HG02852 (cell line): ENCODE results near the gene CCHCR1.
"Not testable (repeated sequence)": the region's sequence is repeated elsewhere in the genome, so short reads cannot be mapped to it uniquely, and the experiment has no call there.

Experiments used
- ATAC-seq: cut with Tn5 transposase; IDR thresholded peaks from one replicate; pipeline ENCODE4 v1.9.1; 2021; ENCODE audit warnings: mild to moderate bottlenecking, moderate library complexity; ENCODE audit not compliant: unreplicated experiment

CCHCR1 gene

DNA sequence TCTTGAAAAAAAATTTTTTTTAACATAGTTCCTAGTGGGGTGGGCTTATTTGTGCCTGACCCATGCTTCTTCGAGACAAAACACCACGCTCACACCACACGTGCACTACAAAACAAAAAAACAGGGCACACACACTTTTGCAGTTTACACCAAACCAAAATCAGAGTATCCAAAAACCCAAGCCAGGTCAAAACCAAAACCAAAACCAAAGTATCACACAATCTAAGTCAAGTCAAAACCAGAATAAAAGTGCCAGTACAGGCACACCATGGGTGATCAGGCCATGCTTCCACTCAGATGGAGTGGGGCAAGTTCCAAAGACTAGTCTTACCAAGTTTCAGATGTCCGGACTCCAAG is 28.1 kb upstream of the CCHCR1 start:
- ATAC-seq: not testable (repeated sequence)

DNA sequence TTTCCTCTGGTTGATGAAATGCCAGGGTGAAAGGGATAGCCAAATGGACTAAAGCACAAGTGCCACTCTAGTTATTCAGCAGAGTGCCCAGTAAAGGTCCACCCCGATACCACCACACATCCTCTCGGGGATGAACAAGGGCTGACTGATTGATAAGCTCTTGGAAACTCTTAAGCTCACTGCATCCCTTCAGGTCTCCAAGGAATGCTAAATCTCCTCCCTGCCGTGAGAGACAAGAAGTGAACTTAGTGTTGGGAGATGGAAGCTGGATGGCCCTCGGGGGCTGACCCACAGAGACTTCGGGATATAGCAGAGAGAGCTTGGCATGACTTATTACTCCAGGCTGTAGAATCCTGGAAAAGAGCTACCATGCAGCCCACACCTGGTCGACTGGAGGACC is 26.3 kb upstream of the CCHCR1 start:
- ATAC-seq: not testable (repeated sequence)

DNA sequence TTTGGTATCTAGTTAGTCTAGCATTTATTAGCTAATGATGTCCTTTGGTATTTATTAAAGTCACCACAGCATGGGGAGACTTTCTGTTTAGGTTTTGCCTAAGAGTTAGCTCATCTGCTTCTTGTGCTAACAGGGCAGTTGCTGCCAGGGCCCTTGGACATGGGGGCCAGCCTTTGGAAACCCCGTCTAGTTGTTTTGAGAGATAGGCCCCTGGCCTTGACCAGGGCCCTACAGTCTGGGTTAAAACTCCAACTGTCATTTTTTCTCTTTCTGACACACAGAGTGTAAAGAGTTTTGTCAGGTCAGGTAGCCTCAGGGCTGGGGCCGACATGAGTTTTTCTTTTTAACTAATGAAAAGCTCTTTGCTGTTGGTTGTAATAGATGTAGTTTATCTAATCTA is 25.7 kb upstream of the CCHCR1 start:
- ATAC-seq: not testable (repeated sequence)

DNA sequence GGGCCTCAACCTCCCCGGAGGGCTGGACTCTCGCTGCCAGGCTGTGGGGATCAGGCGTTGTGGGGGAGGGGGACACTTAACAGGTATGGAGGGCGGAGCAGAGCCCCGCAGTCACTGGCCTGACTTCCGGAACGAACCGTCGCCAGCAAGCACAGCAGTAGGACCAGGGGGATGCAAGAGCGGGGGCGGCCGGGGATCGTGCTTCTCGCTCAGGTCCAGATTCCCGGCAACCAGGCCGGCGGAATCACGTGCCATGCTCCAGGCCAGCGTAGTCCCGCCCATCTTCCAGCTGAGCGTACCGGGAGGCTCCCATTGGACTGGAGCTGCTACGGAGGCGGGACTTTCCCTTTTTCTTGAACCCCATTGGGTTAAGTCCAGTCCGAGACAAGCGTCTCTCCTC is 22.9 kb upstream of the CCHCR1 start:
- no peak for ATAC-seq

DNA sequence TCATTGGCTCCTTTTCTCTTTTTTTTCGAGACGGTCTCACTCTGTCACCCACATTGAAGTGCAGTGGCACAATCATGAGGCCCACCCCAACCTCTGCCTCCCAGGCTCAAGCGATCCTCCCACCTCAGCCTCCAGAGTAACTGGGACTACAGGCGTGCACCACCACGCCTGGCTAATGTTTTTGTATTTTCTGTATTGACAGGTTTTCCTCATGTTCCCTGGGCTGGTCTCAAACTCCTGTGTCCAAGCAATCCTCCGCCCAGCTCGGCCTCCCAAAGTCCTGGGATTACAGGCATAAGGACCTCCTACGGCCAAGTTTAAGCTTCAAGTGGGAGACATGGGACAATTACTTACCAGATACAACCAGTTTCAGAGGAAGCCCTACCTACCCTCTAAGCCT is 22.3 kb upstream of the CCHCR1 start:
- no peak for ATAC-seq

DNA sequence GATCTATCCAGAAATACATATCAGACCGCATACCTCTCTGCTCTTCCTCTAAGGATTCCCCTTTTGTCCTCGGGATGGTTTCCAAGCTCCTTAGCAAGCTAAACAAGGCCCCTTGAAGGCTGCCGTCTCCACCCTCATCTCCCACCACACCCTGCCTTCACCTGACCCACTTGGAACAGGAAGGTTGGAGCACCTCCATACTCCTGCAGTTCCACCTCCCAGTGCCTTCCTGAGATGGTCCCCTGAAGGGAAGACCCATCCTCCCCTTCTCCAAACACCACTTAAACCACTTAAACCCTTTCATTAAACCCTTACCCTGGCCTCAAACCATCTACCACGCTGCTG is 21.4 kb upstream of the CCHCR1 start:
- ATAC-seq: no peak

DNA sequence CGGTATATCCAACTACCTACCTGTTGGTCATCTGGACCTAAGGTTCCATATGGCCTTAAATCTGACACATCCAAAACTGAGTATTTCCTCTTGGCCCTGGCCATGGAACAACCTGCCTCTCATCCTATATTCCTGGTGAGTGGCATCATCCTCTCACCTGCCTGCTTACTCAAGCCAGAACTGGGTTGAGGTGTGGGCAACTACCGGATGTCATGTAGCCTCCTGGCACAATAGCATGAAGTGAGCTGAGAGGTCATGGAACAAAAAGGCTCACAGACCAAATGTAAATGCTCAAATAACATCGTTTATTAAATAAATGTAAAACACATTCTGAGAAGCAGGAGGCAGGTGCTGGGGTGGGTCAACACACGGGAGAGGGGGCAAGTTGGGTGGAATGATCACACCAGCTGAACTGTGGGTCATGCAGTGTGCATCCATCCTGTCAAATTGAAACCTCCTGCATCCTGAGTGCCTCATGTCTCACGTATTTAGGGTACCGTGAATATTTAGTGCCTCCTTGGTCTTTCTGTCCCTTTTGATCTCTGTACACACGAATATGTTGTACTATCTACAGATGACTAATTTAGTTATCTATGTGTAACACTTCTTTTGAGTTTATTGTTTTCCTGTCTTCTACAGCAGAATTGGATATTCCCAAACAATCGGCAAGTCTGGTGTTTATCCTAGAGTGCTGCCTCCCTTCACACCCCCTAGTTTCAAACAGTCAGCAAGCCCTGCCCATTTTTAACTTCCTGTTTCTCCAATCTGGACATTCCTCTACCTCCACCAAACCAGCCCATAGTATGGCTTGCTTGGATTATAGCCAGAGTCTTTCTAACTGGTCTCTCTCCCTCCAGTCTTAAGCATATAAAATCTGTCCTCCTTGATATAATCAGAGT is 20.8 kb upstream of the CCHCR1 start:
- no peak for ATAC-seq

DNA sequence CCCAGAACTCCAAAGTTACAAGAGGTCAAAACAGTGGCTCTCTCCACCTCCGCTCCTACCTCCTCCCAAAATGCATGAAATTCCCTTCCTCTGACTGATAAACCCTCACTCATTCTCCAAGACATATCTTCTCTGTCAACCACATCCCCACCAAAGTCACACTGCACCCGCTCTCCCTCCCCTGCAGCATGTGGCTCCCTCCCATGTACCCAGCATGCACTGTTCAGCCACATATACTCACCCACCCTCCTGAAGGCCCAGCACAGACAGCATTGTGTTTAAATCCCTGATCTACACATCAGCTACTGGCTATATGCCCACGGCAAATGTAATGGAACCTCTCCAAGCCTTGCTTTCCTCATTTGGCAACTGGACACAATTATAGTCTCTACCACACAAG is 18.4 kb upstream of the CCHCR1 start:
- ATAC-seq: no peak

DNA sequence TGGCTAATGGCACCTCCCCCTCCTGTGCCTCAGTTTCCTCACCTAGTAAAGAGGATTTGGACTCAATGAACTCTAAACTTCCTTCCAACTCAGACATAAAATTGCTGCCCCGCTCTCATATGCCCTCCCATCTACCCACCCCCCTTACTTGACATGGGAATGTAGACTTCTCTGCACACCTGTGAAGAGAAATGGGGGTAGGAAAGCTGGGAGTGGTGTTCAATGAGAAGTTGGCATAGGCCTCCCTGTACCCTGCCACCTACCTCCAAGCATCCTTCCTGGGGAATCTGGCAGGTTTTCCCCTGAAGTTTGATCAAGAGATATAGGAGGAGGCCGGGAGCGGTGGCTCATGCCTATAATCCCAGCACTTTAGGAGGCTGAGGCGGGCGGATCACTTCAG is 16.8 kb upstream of the CCHCR1 start:
- ATAC-seq: no peak

DNA sequence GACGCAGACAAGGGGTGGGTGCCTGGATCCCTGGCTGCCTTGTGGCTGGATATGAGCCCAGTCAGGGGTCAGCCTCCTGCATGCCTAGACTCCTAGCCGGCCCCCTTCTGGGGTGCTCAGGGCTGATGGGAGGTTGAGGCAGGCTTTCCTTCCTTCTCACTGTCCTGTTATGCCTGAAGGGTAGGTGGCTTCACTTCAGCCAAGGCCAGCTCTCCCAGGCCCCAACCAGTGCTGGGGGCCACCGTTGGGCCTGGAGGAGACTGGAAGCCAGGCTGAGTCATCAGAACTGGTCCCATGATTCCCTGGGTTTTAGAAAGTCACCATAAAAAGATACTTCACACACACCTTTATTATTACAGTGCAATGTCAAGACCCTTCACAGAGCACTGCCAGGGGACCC is 15.8 kb upstream of the CCHCR1 start:
- ATAC-seq: no peak

DNA sequence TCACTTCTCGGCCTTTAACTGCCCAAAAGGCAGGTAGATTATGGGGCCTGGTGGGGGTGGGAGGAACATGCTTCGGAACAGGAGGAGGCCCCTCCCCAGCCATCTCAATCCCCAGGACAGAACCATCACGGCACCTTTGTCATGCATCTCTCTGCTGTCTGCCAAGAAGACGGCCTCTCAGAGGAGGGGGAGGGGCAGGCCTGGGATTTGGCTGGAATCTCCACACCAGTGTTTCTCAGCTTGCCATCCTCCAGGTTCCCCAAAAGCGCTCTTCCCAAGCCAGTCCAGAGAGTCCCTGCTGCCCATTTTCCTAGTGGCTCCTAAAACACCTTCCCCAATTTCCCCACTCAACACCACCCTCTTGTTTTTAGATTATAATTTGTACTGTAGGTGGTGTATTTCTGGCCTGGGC is 15.4 kb upstream of the CCHCR1 start:
- ATAC-seq: no peak

DNA sequence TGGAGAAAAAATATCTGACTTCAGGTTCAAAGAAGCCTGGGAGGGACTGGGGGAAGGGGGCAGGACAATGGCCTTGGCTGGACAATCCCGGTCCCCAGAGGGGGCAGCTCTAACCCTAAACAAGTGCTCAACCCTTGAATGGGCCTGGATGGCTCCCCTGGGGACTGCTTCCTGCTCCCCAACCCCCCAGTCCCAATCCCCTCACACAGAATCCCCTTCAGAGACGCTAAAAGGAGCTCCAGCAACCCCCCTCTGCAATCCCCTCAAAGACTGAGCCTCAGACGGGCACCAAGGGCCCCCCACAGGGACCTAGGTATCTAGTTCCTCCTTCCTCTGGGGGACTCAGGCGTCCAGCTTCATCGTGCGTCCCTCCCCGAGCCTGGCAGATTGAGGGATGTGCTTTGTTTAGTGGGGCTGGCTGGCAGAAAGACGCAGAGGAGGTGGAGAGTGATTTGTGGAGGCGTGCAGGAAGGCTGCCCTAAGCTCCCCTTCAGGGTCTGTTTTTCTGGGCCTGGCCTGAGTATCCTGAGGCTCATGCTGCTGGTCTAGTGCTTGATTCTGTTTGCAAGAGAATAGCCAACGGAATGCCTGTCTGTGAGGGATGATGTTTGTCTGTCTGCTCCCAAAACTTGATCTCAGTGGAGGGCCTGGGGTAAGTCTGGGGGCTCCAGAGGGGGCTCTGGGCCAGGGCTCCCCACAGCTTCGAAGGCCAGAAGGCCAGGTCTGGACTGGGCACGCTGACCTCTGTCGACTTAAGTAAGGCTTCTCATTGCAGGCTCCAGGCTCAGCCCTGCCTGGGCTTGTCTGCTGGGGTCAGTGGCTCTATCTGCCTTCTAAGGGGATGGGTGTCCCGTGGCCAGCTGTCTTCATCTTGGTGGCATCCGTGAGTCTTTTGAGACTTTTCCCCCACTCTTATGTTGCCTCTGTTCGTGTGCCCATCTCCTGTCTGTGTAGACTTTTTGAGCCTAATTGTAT is 14.6 kb upstream of the CCHCR1 start:
- no peak for ATAC-seq

DNA sequence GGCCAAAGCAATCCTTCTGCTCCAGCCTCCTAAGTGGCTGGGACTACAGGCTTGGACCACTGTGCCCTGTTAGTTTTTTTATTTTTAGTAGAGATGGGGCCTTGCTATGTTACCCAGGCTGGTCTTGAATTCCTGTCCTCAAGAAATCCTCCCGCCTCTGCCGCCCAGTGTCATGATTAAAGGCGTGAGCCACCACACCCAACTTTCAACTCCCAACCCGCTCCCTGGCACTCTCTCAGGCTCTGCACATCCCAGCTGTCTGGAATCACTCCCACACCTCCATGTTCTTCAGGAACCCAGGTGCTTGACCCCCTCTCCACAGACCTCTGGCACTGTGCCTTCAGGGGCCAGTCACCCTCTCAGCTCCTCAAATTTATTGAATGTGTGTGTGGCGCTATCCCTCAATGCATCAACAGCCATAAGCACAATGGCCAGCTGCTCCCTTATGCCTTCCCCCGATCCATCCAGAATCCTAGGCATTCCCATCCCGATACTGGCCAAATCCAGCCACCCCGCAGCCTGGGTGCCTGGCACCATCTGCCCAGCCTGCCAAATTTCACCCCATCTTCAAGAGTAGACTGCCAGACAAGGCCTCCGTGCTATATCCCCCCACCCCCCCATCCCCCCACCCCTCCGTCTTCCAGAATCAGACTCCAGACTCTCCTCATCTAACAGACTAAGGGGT is 13.5 kb upstream of the CCHCR1 start:
- no peak for ATAC-seq

DNA sequence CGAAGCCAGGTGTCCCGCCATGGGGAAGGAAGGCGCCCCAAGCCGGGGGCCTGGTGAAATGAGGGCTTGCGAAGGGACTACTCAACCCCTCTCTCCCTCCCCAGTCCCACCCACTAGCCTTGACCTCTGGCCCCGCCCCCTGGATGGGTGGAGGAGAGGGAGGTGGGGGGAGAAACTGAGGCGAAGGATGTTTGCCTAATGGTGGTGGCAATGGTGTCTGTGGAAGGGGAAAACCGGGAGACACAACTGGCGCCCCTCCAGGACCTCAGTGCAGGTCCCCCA is 12.9 kb upstream of the CCHCR1 start, which contains the start of gene POU5F1:
POU5F1 (minus strand) TSS at position 83 of the 282 bp plus-strand sequence; CDS start at position 21, 62 bp downstream.
- ATAC-seq: no peak

DNA sequence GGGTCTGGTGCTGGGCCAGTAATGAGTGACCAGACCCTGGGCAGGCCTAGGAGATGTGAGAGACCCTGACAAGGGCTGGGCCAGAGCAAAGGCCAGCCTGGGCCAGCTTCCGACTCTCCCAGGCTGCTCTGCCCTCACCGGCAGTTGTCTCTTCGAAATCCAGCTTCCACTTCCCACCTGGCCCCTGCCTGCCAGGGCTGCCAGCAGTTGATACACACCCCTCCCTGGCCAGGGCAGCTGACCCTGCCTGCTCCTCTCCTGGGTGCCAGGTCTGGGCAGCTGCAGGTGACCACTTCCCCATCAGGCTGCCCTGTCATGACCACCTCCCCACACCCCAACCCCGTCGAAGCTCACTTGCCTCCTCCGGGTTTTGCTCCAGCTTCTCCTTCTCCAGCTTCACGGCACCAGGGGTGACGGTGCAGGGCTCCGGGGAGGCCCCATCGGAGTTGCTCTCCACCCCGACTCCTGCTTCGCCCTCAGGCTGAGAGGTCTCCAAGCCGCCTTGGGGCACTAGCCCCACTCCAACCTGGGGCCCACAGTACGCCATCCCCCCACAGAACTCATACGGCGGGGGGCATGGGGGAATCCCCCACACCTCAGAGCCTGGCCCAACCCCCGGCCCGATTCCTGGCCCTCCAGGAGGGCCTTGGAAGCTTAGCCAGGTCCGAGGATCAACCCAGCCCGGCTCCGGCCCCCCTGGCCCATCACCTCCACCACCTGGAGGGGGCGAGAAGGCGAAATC is 12.4 kb upstream of the CCHCR1 start:
- not testable (repeated sequence) for ATAC-seq

DNA sequence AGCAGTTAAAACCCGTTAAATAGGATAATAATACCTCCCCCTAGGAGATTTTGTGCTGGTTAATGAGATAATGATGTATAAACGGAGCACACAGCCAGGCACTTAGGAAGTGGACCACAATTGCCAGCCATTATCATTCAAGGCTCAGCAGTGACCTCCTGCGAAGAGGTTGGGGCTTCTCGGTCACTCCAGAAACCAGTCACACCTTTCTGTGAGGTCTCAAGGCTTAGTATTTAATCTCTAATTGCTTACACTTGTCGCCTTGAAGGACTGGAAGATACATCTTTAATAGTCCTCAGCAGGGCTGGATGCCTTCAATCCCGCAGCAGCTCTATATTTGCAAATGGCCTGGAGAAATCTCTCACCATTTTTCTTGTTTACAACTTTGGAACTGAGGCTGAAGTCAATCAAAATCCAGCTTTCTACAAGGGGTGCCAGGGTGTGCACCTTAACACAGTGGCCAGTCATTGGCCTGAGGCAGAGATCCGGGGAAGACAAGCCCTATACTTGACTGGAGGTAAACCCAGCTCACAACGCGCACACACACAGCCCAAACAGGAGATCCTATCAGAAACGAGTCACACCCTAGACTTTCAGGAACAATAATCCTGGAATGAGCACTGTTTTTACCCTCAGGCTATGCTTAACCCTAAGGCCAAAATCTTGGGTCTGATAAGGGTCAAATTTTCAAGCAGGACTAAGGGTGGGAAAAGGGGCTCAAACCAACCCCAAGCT is 11.7 kb upstream of the CCHCR1 start:
- ATAC-seq: no peak

DNA sequence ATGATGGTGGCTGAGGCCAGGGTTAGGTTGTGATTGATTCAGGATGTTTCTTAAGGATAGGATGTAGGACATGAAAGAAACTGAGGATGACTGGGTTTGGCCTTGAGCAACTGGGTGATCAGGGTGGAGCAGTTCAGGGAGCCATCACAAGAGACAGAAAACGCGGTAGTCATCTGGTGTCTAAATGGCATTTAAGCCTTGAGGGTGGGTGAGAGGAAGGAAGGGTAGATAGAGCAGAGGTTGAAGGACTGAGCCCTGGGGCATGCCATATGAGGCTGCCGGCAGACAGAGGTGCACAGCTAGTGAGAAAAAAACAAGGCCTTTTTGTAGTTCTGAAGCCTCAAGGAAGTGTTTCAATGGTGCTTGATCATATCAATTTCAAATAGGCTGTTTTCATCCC is 11.0 kb upstream of the CCHCR1 start:
- ATAC-seq: no peak

DNA sequence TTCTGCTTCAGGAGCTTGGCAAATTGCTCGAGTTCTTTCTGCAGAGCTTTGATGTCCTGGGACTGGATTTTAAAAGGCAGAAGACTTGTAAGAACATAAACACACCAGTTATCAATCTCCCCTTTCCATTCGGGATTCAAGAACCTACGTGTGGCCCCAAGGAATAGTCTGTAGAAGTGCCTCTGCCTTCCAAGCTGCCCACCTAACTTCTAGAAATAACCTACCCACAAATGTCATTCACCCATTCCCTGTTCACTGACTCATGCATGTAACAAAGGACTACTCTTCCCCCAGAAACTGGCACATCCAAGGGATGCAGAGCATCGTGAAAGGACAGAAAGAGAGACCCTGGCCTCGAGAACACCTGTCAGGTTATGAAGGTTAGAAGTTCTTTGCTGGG is 8.4 kb upstream of the CCHCR1 start:
- ATAC-seq: no peak

DNA sequence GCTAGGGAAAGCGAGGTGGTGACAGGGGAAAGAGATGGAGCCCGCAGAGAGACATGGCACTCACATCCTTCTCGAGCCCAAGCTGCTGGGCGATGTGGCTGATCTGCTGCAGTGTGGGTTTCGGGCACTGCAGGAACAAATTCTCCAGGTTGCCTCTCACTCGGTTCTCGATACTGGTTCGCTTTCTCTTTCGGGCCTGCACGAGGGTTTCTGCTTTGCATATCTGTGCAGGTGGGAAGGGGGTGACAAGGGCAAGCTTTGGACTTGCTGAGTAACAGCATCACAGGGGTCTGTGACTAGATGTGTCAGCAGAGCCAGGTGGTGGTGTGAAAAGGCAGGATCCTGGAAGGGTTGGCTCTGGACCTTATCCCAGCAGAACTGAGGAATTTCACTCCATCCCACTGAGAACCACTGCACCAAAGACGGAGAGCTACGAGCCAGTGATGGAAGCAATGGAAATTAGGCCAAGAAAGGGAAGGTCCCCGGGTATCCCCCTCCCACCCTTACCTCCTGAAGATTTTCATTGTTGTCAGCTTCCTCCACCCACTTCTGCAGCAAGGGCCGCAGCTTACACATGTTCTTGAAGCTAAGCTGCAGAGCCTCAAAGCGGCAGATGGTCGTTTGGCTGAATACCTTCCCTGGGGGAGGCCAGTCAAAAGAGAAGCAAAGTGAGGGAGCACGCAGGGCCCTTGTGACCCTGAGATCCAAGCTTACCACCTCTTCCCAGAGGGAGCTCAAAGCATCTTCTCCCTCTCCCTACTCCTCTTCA is 7.6 kb upstream of the CCHCR1 start:
- ATAC-seq: peak; percentile 77
